DOHH2 (cell line): ENCODE results near the gene ANKRD18B.
"Not testable (repeated sequence)": the region's sequence is repeated elsewhere in the genome, so short reads cannot be mapped to it uniquely, and the experiment has no call there.

ENCODE experiments used
- H3F3A ChIP-seq: fragments of 200-600 bp; sonication (generic), shearing (Covaris generic); 2 replicates; pipeline ENCODE4 v1.6.0; 2016; ENCODE audit warnings: antibody characterized with exemption, mild to moderate bottlenecking; ENCODE audit not compliant: control insufficient read depth, insufficient read depth
- H3K27ac ChIP-seq: fragments of 200-600 bp; sonication (generic); 2 replicates; pipeline ENCODE4 v1.5.1; 2014; ENCODE audit warnings: low read depth, mild to moderate bottlenecking, low read length, moderate library complexity
- H3K27me3 ChIP-seq: fragments of 200-600 bp; sonication (generic); 2 replicates; pipeline ENCODE4 v1.6.1; 2014; ENCODE audit warnings: mild to moderate bottlenecking, low read length, mixed read lengths; ENCODE audit not compliant: control insufficient read depth
- H3K36me3 ChIP-seq: fragments of 200-600 bp; sonication (generic); 2 replicates; pipeline ENCODE4 v1.6.1; 2014; ENCODE audit warnings: mild to moderate bottlenecking, low read length, moderate library complexity, mixed read lengths; ENCODE audit not compliant: control insufficient read depth
- H3K4me1 ChIP-seq: fragments of 200-600 bp; sonication (generic); 2 replicates; pipeline ENCODE4 v1.6.1; 2014; ENCODE audit warnings: mild to moderate bottlenecking, low read length, mixed read lengths; ENCODE audit not compliant: control insufficient read depth
- H3K4me2 ChIP-seq: fragments of 200-600 bp; sonication (generic); 2 replicates; pipeline ENCODE4 v1.6.0; 2014; ENCODE audit warnings: mild to moderate bottlenecking, low read length, moderate library complexity
- H3K4me3 ChIP-seq: fragments of 200-600 bp; sonication (generic); 2 replicates; pipeline ENCODE4 v1.5.1; 2014; ENCODE audit warnings: mild to moderate bottlenecking, low read length, mixed read lengths
- H3K79me2 ChIP-seq: fragments of 200-600 bp; sonication (generic); 2 replicates; pipeline ENCODE4 v1.6.1; 2014; ENCODE audit warnings: mild to moderate bottlenecking, low read length, mixed read lengths; ENCODE audit not compliant: control insufficient read depth
- H3K9me2 ChIP-seq: fragments of 200-600 bp; sonication (generic); replicated peaks from 2 replicates; pipeline ENCODE4 v1.6.1; 2014; ENCODE audit warnings: mild to moderate bottlenecking, low read length, mixed read lengths; ENCODE audit not compliant: control insufficient read depth
- H3K9me3 ChIP-seq: fragments of 200-600 bp; sonication (generic); 2 replicates; pipeline ENCODE4 v1.6.1; 2014; ENCODE audit warnings: antibody characterized with exemption, low read length, mixed read lengths; ENCODE audit not compliant: control insufficient read depth, insufficient read depth
- H4K20me1 ChIP-seq: fragments of 200-600 bp; sonication (generic); 2 replicates; pipeline ENCODE4 v1.6.0; 2014; ENCODE audit warnings: low read depth, mild to moderate bottlenecking, antibody characterized with exemption, low read length, moderate library complexity; ENCODE audit not compliant: control insufficient read depth, insufficient read depth
- CTCF ChIP-seq: fragments of 200-600 bp; sonication (generic); IDR thresholded peaks from one replicate; pipeline ENCODE4 v1.5.1; 2014; ENCODE audit warnings: antibody characterized with exemption, mild to moderate bottlenecking, low read depth, low read length; ENCODE audit not compliant: poor library complexity, severe bottlenecking
- EZH2phosphoT487 ChIP-seq: fragments of 200-600 bp; sonication (generic); IDR thresholded peaks from 2 replicates; pipeline ENCODE4 v1.6.1; 2017; ENCODE audit warnings: borderline replicate concordance, mild to moderate bottlenecking, antibody characterized with exemption, low read length, moderate library complexity, mixed read lengths

Gene ANKRD18B

GRCh38 chr9:33480976-33481375 is 43.1 kb upstream of the ANKRD18B start:
- TF ChIP-seq CTCF (no peak), EZH2phosphoT487 (no peak)
- no peaks in the 10 kb centered on the region for H3F3A ChIP-seq
- H3K27ac ChIP-seq, result no peak overlapping the region
- H3K4me1 ChIP-seq, result no peaks in the 10 kb centered on the region
- H3K4me2 ChIP-seq, result no peak overlapping the region
- H3K36me3 ChIP-seq, result no peaks in the 10 kb centered on the region
- no peaks in the 10 kb centered on the region for H3K27me3 ChIP-seq
- no peaks in the 10 kb centered on the region for H4K20me1 ChIP-seq
- H3K9me3 ChIP-seq, result no peaks in the 10 kb centered on the region
- H3K79me2 ChIP-seq, result no peaks in the 10 kb centered on the region
- H3K9me2 ChIP-seq, result no peaks in the 10 kb centered on the region
- H3K4me3 ChIP-seq, result no peak overlapping the region

- not testable (repeated sequence) for H3K4me3 ChIP-seq, H3F3A ChIP-seq, H4K20me1 ChIP-seq, H3K9me2 ChIP-seq, H3K27ac ChIP-seq, H3K4me1 ChIP-seq, H3K9me3 ChIP-seq, H3K36me3 ChIP-seq, H3K4me2 ChIP-seq, H3K79me2 ChIP-seq, H3K27me3 ChIP-seq
These were observed 38.7 kb upstream of the ANKRD18B start for GRCh38 chr9:33485312-33485711.

GRCh38 chr9:33489066-33489465 is 35.0 kb upstream of the ANKRD18B start:
- no peak overlapping the region for H3K4me2 ChIP-seq
- no peaks in the 10 kb centered on the region for H3F3A ChIP-seq
- no peaks in the 10 kb centered on the region for H4K20me1 ChIP-seq
- no peak overlapping the region for H3K27ac ChIP-seq
- H3K36me3 ChIP-seq, result no peaks in the 10 kb centered on the region
- no peak overlapping the region for H3K4me3 ChIP-seq
- H3K4me1 ChIP-seq, result no peaks in the 10 kb centered on the region
- no peaks in the 10 kb centered on the region for H3K9me2 ChIP-seq
- H3K79me2 ChIP-seq, result no peaks in the 10 kb centered on the region
- TF ChIP-seq EZH2phosphoT487 (no peak), CTCF (no peak)
- no peaks in the 10 kb centered on the region for H3K9me3 ChIP-seq
- peaks cover 6% of the 10 kb centered on the region for H3K27me3 ChIP-seq

- H4K20me1 ChIP-seq, H3K9me3 ChIP-seq, H3K27ac ChIP-seq, H3K79me2 ChIP-seq, H3K4me3 ChIP-seq, H3K4me2 ChIP-seq, H3K4me1 ChIP-seq, H3K9me2 ChIP-seq, H3F3A ChIP-seq, H3K36me3 ChIP-seq: not testable (repeated sequence)
- H3K27me3 ChIP-seq, result peaks cover 14% of the 10 kb centered on the region
These were observed 30.2 kb upstream of the ANKRD18B start for GRCh38 chr9:33493819-33494218.
